GM23248 (cell line): ENCODE data around the gene FLII.

Source experiments
- EZH2 ChIP-seq: fragments of 200-600 bp; sonication (generic); IDR thresholded peaks from 2 replicates; pipeline ENCODE4 v1.6.1; 2018; ENCODE audit warnings: antibody characterized with exemption, mild to moderate bottlenecking; ENCODE audit not compliant: insufficient read depth, poor library complexity, severe bottlenecking
- EZH2phosphoT487 ChIP-seq: fragments of 200-600 bp; sonication (generic); IDR thresholded peaks from 2 replicates; pipeline ENCODE4 v1.6.1; 2018; ENCODE audit warnings: antibody characterized with exemption, moderate library complexity, mild to moderate bottlenecking, low read depth; ENCODE audit not compliant: insufficient read depth

- TF ChIP-seq EZH2 (no peak), EZH2phosphoT487 (no peak)
Observed at GRCh38 chr17:18257268-18257981, 1.1 kb downstream of the FLII start.
